Left colon (tissue), 2 donors: ENCODE data around the gene ARIH2. TPM values are rescaled to one million over a fixed set of nuclear protein-coding genes. Genes with fewer than 3 reads are reported as not detected.
"Not testable (repeated sequence)": the region's sequence is repeated elsewhere in the genome, so short reads cannot be mapped to it uniquely, and the experiment has no call there.

Source experiments
- ATAC-seq: fragments of 200-7000 bp; cut with Tn5 transposase; one replicate; pipeline ENCODE4 v1.9.1; 2020; ENCODE audit warnings: mild to moderate bottlenecking, moderate library complexity
- DNase-seq, 2 donors: peaks; one replicate each; pipeline ENCODE4 v3.0.0-alpha.2; 2020
- intact Hi-C, 2 donors: fragments of 100-400 bp; cut with DNase I in 1 of 2; cut with micrococcal nuclease in 1 of 2; formaldehyde crosslinking; loops; one replicate each; pipeline versions ENCODE4 v1.11.2 to v1.14.0; 2022; cut with DNase I, micrococcal nuclease
- long read RNA-seq: library from polyadenylated mRNA; unstranded; transcript quantifications from one replicate; pipeline ENCODE4 v2.0.0, GENCODE V29; 2021
- total RNA-seq, 2 donors: library from RNA; stranded (reverse); fragmentation: NEBNext Ultra II Directional; extraction: Animal tissue kit (Norgen Biotek cat#: 25700); gene quantifications; one replicate each; pipeline ENCODE4 v1.2.1, GENCODE V29; 2021
- donor health status: DM: no; HTN: no; CAD: no.
- donor health status: DM: yes; HTN: yes; CAD: no.

The ARIH2 gene
- 10 to 100 TPM; 72.3 to 82.0 TPM for total RNA-seq
- long read RNA-seq, full-length matches to known transcripts: 47 of 145 reads
- long read RNA-seq, partial matches to known transcripts: 31 of 145 reads
- long read RNA-seq, other reads (novel, unspliced or antisense): 67 of 145 reads

- DNase-seq (peak; percentile 93 to 94), ATAC-seq (peak; percentile 91)
- intact Hi-C loops: no loop called here
Observed at GRCh38 chr3:48918388-48919214, at the start of gene ARIH2. ARIH2 (plus strand) TSS chr3:48918842; CDS start chr3:48927559, 8,717 bp downstream.

- DNase-seq: no peak
- no peak for ATAC-seq
- intact Hi-C loops: no loop called here
Observed at GRCh38 chr3:48877671-48878070, 41.0 kb upstream of the ARIH2 start.

GRCh38 chr3:48879307-48879993 is 39.2 kb upstream of the ARIH2 start:
- intact Hi-C loops: no loop called here
- DNase-seq (no peak), ATAC-seq (no peak)

- intact Hi-C loops: no loop called here
- ATAC-seq: no peak
Observed at GRCh38 chr3:48879994-48880377, 38.7 kb upstream of the ARIH2 start.

GRCh38 chr3:48881006-48881405 is 37.6 kb upstream of the ARIH2 start:
- DNase-seq (no peak), ATAC-seq (no peak)
- intact Hi-C loops: no loop called here

More at GRCh38 chr3:48879994-48880377, 38.7 kb upstream of the ARIH2 start:
- no peak for DNase-seq

- no peak for DNase-seq
- no peak for ATAC-seq
- intact Hi-C loops: no loop called here
Observed at GRCh38 chr3:48881652-48882114, 37.0 kb upstream of the ARIH2 start.

- ATAC-seq (no peak), DNase-seq (no peak)
- intact Hi-C loops: no loop called here
Observed at GRCh38 chr3:48885753-48886152, 32.9 kb upstream of the ARIH2 start.

GRCh38 chr3:48891606-48892005 is 27.0 kb upstream of the ARIH2 start:
- intact Hi-C loops: no loop called here
- no peak for DNase-seq
- ATAC-seq: no peak

- ATAC-seq: no peak
Observed at GRCh38 chr3:48894516-48894915, 24.1 kb upstream of the ARIH2 start.

GRCh38 chr3:48896936-48897335 is 21.7 kb upstream of the ARIH2 start:
- intact Hi-C loops: no loop called here
- DNase-seq (no peak), ATAC-seq (peak; percentile 11)

More at GRCh38 chr3:48894516-48894915, 24.1 kb upstream of the ARIH2 start:
- intact Hi-C loops: no loop called here
- no peak for DNase-seq

- peak in 1 of 2 donors; percentile 23 for DNase-seq
- peak; percentile 35 for ATAC-seq
- intact Hi-C loops: no loop called here
Observed at GRCh38 chr3:48897460-48898376, 20.9 kb upstream of the ARIH2 start.

GRCh38 chr3:48898383-48899234 is 20.0 kb upstream of the ARIH2 start, which contains the start of gene SLC25A20:
SLC25A20 (minus strand) TSS chr3:48898882; CDS start chr3:48898794, 88 bp downstream.
- peak; percentile 95 for ATAC-seq
- intact Hi-C loops: no loop called here
- peak; percentile 96 for DNase-seq

- DNase-seq (no peak), ATAC-seq (no peak)
- intact Hi-C loops: no loop called here
Observed at GRCh38 chr3:48899273-48899672, 19.4 kb upstream of the ARIH2 start.

- DNase-seq, intact Hi-C loops, ATAC-seq: not testable (repeated sequence)
Observed at GRCh38 chr3:48907026-48907425, 11.6 kb upstream of the ARIH2 start.

- ATAC-seq (no peak), DNase-seq (no peak)
- intact Hi-C loops: no loop called here
Observed at GRCh38 chr3:48915296-48915695, 3.3 kb upstream of the ARIH2 start.

- ATAC-seq (peak; percentile 40), DNase-seq (peak; percentile 32 to 41)
- intact Hi-C loops: no loop called here
Observed at GRCh38 chr3:48919215-48920138, 835 bp downstream of the ARIH2 start.
